A549 (cell line): ENCODE measurements around the gene TKTL1. TPM values are rescaled to one million over a fixed set of nuclear protein-coding genes. Genes with fewer than 3 reads are reported as not detected.

Experiments used
- ATAC-seq, 2 experiments: fragments of 200-7000 bp in 1 of 2; fragments of >200 bp in 1 of 2; cut with Nextera tagmentation in 1 of 2; cut with Tn5 transposase in 1 of 2; 3 replicates each; pipeline versions ENCODE4 v1.8.0 to v1.9.1; 2018 to 2020; ENCODE audit warnings: mild to moderate bottlenecking in 1 of 2, moderate library complexity in 1 of 2
- CTCF ChIA-PET: fragments of 300-600 bp; sonication (Branson Sonifier 250); formaldehyde crosslinking; extraction: SDS; loops from one replicate; lab custom pipeline; 2021; ENCODE audit warnings: antibody characterized with exemption, inconsistent platforms; lab: Yijun Ruan, JAX
- POLR2A ChIA-PET: fragments of 350-600 bp; formaldehyde crosslinking; extraction: SDS; loops from one replicate; lab custom pipeline; 2021; ENCODE audit warnings: antibody characterized with exemption, inconsistent platforms; lab: Yijun Ruan, JAX
- DNase-seq, 2 experiments: peaks; one replicate each; pipeline versions ENCODE4 v3.0.0 to v3.0.0-alpha.2; 2011 to 2016; ENCODE audit warnings: low read depth in 1 of 2, low spot score in 1 of 2
- FAIRE-seq: peaks from 2 replicates; lab custom pipeline; 2011; peaks lifted over from hg19 to GRCh38; lab: Jason Lieb, UNC
- H3K27ac ChIP-seq, 2 experiments: fragments of >200 bp; sonication (Bioruptor Twin); formaldehyde crosslinking; 3 replicates each; pipeline ENCODE4 v1.5.1; 2016 to 2017
- H3K4me1 ChIP-seq: fragments of >200 bp; sonication (Bioruptor Twin); formaldehyde crosslinking; 3 replicates; pipeline ENCODE4 v1.6.1; 2016
- H3K4me2 ChIP-seq: fragments of >200 bp; sonication (Bioruptor Twin); formaldehyde crosslinking; 3 replicates; pipeline ENCODE4 v1.6.1; 2016
- H3K4me3 ChIP-seq: fragments of >200 bp; sonication (Bioruptor Twin); formaldehyde crosslinking; 3 replicates; pipeline ENCODE4 v1.5.1; 2016
- H3K9me3 ChIP-seq: fragments of >200 bp; sonication (Bioruptor Twin); formaldehyde crosslinking; 3 replicates; pipeline ENCODE4 v1.6.1; 2016
- BHLHE40 ChIP-seq: IDR thresholded peaks from 2 replicates; pipeline ENCODE4 v1.6.1; 2012; ENCODE audit warnings: low read depth, low read length, inconsistent platforms
- CHD2 ChIP-seq: fragments of 150-350 bp; IDR thresholded peaks from 2 replicates; pipeline ENCODE4 v1.6.1; 2014; ENCODE audit warnings: low read length; ENCODE audit not compliant: partially characterized antibody
- ESRRA ChIP-seq: fragments of 150-350 bp; IDR thresholded peaks from 2 replicates; pipeline ENCODE4 v1.6.1; 2014; ENCODE audit warnings: mild to moderate bottlenecking, low read length, borderline replicate concordance
- FOSL2 ChIP-seq, 2 experiments: fragments of 450-650 bp in 1 of 2; fragments of >200 bp in 1 of 2; sonication (Bioruptor Twin) in 1 of 2; formaldehyde crosslinking; IDR thresholded peaks; 2 replicates each; pipeline versions ENCODE4 v1.5.0 to v1.6.1; 2016 to 2020; ENCODE audit warnings: mild to moderate bottlenecking in 1 of 2, moderate library complexity in 1 of 2
- HOXA7 ChIP-seq: fragments of 250-450 bp; sonication (Bioruptor Pico); IDR thresholded peaks from 2 replicates; pipeline ENCODE4 v1.5.0; 2020; ENCODE audit warnings: mild to moderate bottlenecking, moderate library complexity
- HOXB13 ChIP-seq: fragments of 250-450 bp; sonication (Bioruptor Pico); IDR thresholded peaks from 2 replicates; pipeline ENCODE4 v1.5.0; 2020; ENCODE audit warnings: low read depth, mild to moderate bottlenecking, moderate library complexity
- HOXB5 ChIP-seq: fragments of 250-450 bp; sonication (Bioruptor Pico); IDR thresholded peaks from 2 replicates; pipeline ENCODE4 v1.5.0; 2020; ENCODE audit warnings: mild to moderate bottlenecking, moderate library complexity
- KDM1A ChIP-seq: fragments of 200-600 bp; sonication (generic); IDR thresholded peaks from 2 replicates; pipeline ENCODE4 v1.6.1; 2016; ENCODE audit warnings: low read depth, mild to moderate bottlenecking
- KDM5A ChIP-seq: fragments of 200-600 bp; sonication (generic); IDR thresholded peaks from 2 replicates; pipeline ENCODE4 v1.6.1; 2016; ENCODE audit warnings: antibody characterized with exemption, mild to moderate bottlenecking
- MYC ChIP-seq: IDR thresholded peaks from 2 replicates; pipeline ENCODE4 v1.6.1; 2012; ENCODE audit warnings: mild to moderate bottlenecking, inconsistent platforms, low read length, improper control_type of control experiment, borderline replicate concordance
- PHF8 ChIP-seq: fragments of 200-600 bp; sonication (generic); IDR thresholded peaks from 2 replicates; pipeline ENCODE4 v1.6.1; 2016; ENCODE audit warnings: low read depth, mild to moderate bottlenecking, antibody characterized with exemption, moderate library complexity, borderline replicate concordance
- POLR2AphosphoS2 ChIP-seq: conservative IDR thresholded peaks from 2 replicates; pipeline ENCODE4 v1.6.1; 2012; ENCODE audit warnings: low read length, improper control_type of control experiment, inconsistent platforms
- RARB ChIP-seq: fragments of 250-450 bp; sonication (Bioruptor Pico); IDR thresholded peaks from 2 replicates; pipeline ENCODE4 v1.8.0; 2021; ENCODE audit warnings: mild to moderate bottlenecking, moderate library complexity
- RNF2 ChIP-seq: fragments of 200-600 bp; sonication (generic); IDR thresholded peaks from 2 replicates; pipeline ENCODE4 v1.6.1; 2016; ENCODE audit warnings: low read depth, mild to moderate bottlenecking, antibody characterized with exemption, moderate library complexity, borderline replicate concordance
- SMC3 ChIP-seq: fragments of >200 bp; sonication (Bioruptor Twin); formaldehyde crosslinking; IDR thresholded peaks from 3 replicates; pipeline ENCODE4 v1.6.1; 2018; ENCODE audit warnings: inconsistent platforms
- SREBF2 ChIP-seq: fragments of 450-650 bp; IDR thresholded peaks from 2 replicates; pipeline ENCODE4 v1.6.1; 2014; ENCODE audit warnings: mild to moderate bottlenecking, moderate library complexity
- ZSCAN20 ChIP-seq: fragments of 250-450 bp; sonication (Bioruptor Pico); IDR thresholded peaks from 2 replicates; pipeline ENCODE4 v1.8.0; 2022; ENCODE audit warnings: mild to moderate bottlenecking, moderate library complexity
- WGBS: methylation state at CpG from one replicate; pipeline ENCODE4 v1.1.6; 2017; ENCODE audit errors: missing lambda C conversion rate; 5-methylcytosine and 5-hydroxymethylcytosine counted together
- polyA plus RNA-seq, 4 experiments: library from polyadenylated mRNA; depleted of rRNA in 3 of 4; stranded (reverse); fragments of >200 nt; fragmentation: RNase III in 1 of 4; extraction: RNeasy Plus Mini Kit Qiagen cat#74134 plus additional on column Dnase treatment in 1 of 4; gene quantifications; 2 replicates in 3 of 4; 3 replicates in 1 of 4; pipeline ENCODE4 v1.2.3, GENCODE V29; 2011 to 2017
- TF ChIP-seq, protein P1 (sequence below): fragments of >200 bp; sonication (Bioruptor Twin); formaldehyde crosslinking; IDR thresholded peaks from 3 replicates; pipeline ENCODE4 v1.5.1; 2016
- TF ChIP-seq, protein P2 (sequence below): IDR thresholded peaks from 2 replicates; pipeline ENCODE4 v1.6.1; 2012
- TF ChIP-seq, protein P3 (sequence below): fragments of >200 bp; sonication (Bioruptor Twin); formaldehyde crosslinking; IDR thresholded peaks from 3 replicates; pipeline ENCODE4 v1.6.1; 2016
- TF ChIP-seq, protein P4 (sequence below): IDR thresholded peaks from 2 replicates; pipeline ENCODE4 v1.6.1; 2012; ENCODE audit warnings: low read depth, borderline replicate concordance

Gene TKTL1
- polyA plus RNA-seq, 2 of the 4 experiments (the other 2 are of a cell fraction), result 0.14 TPM; not detected in 1

DNA sequence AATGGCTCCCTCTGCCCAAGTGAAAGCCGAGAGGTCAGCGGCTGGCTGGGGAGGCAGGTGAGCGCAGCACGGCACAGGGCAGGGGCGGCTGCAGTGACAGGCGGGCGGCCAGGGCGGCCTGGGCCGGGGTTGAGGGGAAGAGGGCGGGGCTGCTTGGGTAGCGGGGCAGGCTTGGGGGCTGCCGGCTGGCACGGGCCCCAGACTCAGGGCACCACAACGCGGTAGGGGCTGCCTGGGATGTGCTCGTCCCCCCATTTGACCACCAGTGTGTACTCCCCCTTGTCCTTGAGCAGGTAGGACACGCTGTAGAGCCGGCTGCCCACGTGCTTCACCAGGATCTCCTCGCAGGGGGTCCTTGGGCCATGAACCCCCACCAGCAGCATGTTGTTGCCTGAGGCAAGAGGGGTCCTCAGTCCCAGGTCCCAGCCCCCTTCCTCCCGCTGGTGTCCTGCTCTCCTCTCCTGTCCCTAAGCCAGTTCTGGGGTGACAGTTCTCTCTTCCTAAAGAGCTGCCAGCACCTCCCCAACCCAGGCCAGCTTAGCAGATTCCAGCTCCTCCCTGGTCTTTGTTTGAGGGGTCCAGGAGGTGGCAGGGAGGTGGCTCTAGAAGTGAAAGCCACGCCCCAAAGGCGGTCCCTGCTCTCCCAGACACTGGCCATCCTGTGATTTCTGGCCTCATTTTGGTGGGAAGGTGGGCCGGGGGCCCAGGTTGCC lies 53.2 kb downstream of the TKTL1 start (continued):
- TF ChIP-seq RARB (CRISPR knock-in tag), result no peak
- TF ChIP-seq, all 56 proteins: peak for 0

DNA sequence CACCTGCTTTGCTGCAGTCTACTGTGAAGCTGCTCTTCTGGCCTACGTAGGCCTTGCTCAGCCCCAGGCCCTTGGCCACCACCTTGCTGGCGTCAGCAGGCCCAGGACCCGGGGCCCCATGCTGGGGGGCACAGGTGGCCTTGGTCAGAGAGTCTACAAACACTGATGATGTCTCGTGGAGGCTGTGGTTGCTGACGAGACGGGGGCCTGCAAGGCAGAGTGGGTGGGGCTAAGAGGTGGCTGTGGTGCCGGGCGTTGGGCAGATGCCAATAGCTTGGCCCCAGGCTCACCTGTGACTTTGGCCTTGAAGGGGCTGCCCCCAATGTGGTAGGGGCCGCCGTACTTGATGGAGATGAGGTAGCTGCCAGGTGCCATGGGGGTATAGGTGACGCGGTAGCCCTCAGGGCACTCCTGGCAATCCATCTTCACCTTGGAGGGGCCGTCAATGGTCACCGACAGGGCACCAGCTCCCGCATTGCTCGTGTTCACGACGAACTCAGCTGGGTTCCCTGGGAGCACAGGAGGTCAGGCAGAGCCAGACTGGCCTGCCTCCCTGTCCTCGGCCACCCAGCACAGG lies 53.9 kb downstream of the TKTL1 start:
- TF ChIP-seq, protein P1, sequence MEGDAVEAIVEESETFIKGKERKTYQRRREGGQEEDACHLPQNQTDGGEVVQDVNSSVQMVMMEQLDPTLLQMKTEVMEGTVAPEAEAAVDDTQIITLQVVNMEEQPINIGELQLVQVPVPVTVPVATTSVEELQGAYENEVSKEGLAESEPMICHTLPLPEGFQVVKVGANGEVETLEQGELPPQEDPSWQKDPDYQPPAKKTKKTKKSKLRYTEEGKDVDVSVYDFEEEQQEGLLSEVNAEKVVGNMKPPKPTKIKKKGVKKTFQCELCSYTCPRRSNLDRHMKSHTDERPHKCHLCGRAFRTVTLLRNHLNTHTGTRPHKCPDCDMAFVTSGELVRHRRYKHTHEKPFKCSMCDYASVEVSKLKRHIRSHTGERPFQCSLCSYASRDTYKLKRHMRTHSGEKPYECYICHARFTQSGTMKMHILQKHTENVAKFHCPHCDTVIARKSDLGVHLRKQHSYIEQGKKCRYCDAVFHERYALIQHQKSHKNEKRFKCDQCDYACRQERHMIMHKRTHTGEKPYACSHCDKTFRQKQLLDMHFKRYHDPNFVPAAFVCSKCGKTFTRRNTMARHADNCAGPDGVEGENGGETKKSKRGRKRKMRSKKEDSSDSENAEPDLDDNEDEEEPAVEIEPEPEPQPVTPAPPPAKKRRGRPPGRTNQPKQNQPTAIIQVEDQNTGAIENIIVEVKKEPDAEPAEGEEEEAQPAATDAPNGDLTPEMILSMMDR, result no peak
- TF ChIP-seq HOXB13 (CRISPR knock-in tag) (no peak), SREBF2 (no peak), ESRRA (no peak), PHF8 (no peak), HOXB5 (CRISPR knock-in tag) (no peak), SMC3 (no peak), KDM1A (no peak), MYC (no peak), KDM5A (no peak), RNF2 (no peak), ZSCAN20 (CRISPR knock-in tag) (no peak), BHLHE40 (no peak), CHD2 (no peak)
- TF ChIP-seq, protein P2, sequence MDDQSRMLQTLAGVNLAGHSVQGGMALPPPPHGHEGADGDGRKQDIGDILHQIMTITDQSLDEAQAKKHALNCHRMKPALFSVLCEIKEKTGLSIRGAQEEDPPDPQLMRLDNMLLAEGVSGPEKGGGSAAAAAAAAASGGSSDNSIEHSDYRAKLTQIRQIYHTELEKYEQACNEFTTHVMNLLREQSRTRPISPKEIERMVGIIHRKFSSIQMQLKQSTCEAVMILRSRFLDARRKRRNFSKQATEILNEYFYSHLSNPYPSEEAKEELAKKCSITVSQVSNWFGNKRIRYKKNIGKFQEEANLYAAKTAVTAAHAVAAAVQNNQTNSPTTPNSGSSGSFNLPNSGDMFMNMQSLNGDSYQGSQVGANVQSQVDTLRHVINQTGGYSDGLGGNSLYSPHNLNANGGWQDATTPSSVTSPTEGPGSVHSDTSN, result no peak
- TF ChIP-seq, protein P3, sequence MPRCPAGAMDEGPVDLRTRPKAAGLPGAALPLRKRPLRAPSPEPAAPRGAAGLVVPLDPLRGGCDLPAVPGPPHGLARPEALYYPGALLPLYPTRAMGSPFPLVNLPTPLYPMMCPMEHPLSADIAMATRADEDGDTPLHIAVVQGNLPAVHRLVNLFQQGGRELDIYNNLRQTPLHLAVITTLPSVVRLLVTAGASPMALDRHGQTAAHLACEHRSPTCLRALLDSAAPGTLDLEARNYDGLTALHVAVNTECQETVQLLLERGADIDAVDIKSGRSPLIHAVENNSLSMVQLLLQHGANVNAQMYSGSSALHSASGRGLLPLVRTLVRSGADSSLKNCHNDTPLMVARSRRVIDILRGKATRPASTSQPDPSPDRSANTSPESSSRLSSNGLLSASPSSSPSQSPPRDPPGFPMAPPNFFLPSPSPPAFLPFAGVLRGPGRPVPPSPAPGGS, result no peak
- TF ChIP-seq, protein P4, sequence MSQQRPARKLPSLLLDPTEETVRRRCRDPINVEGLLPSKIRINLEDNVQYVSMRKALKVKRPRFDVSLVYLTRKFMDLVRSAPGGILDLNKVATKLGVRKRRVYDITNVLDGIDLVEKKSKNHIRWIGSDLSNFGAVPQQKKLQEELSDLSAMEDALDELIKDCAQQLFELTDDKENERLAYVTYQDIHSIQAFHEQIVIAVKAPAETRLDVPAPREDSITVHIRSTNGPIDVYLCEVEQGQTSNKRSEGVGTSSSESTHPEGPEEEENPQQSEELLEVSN, result no peak
- TF ChIP-seq, all 56 proteins: peak for 0
- Histone ChIP-seq H3K4me2 (no peak overlapping the region), H3K27ac (peak overlapping the region in 1 of 2 experiments; percentile 22; a peak in 1 of 6 replicates), H3K4me1 (peaks cover 66% of the 10 kb centered on the region), H3K9me3 (no peaks in the 10 kb centered on the region), H3K4me3 (no peak overlapping the region)
- ChIA-PET CTCF (interaction anchor here (0.6 to 3.4 kb wide), 5 partner anchors 17 to 233 kb away, joined by 3 to 19 read pairs (median 5); partner anchors contain the start of genes FLNA and RPL10), POLR2A (interaction anchor here (0.7 to 1.0 kb wide), 2 partner anchors 20 to 21 kb away, joined by 3 read pairs; no protein-coding TSS in a partner anchor)
- DNase-seq, result peak in 1 of 2 experiments; percentile 26
- 67% methylated on average over 3 of the region's 19 CpGs for WGBS
- FAIRE-seq, result no peak
- no peak for ATAC-seq

DNA sequence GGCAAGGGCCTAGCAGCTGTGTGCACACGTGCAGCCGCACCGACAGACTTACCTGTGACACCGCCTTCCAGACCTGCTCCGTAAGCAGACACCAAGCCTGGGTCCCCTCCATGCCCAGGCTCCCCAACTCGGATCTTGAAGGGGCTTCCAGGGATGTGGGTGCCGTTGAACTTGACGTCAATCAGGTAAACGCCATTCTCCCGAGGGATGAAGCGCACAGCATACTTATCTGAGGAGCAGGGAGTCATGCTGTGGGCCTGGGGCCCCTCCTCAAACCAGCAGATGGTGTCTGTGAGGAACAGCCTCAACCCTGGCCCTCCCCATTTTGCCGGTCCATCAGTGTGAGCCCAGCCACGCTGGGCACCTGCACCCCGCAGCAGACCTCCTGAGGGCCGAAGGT lies 54.4 kb downstream of the TKTL1 start:
- WGBS, result 90% methylated on average over 9 of the region's 15 CpGs
- TF ChIP-seq ZSCAN20 (CRISPR knock-in tag) (no peak), HOXA7 (CRISPR knock-in tag) (no peak), KDM1A (no peak), POLR2AphosphoS2 (peak; percentile 52; the same call in 1 of the 2 replicates), FOSL2 (IDR thresholded peaks at IDR 0.05) (no peak), FOSL2 (CRISPR knock-in tag; IDR thresholded peaks at IDR 0.05) (no peak)
- ChIA-PET CTCF (interaction anchor here (0.8 to 3.4 kb wide), 4 partner anchors 18 to 49 kb away, joined by 3 to 19 read pairs (median 4); partner anchors contain the start of genes FLNA and RPL10), POLR2A (interaction anchor here (0.7 kb wide), 1 partner anchor 20 kb away, joined by 3 read pairs; no protein-coding TSS in a partner anchor)
- H3K27ac ChIP-seq, result no peak overlapping the region; a peak in 1 of 6 replicates
- no peak overlapping the region for H3K4me3 ChIP-seq
- ATAC-seq (no peak), DNase-seq (peak in 1 of 2 experiments; percentile 21), FAIRE-seq (no peak)
- H3K4me1 ChIP-seq, result peaks cover 70% of the 10 kb centered on the region
- no peaks in the 10 kb centered on the region for H3K9me3 ChIP-seq
- H3K4me2 ChIP-seq, result no peak overlapping the region
